ENCODE results near the gene MRPL36.
"Not testable (repeated sequence)": the region's sequence is repeated elsewhere in the genome, so short reads cannot be mapped to it uniquely, and the experiment has no call there.

The MRPL36 gene

GRCh38 chr5:1795506-1795905, 4.1 kb downstream of the MRPL36 start:
- no peak for DNase-seq

GRCh38 chr5:1794901-1795290, 4.7 kb downstream of the MRPL36 start:
- DNase-seq = no peak

- DNase-seq = no peak
Observed at GRCh38 chr5:1793966-1794900, 5.4 kb downstream of the MRPL36 start.

- peak in 1 of 2 experiments; percentile 42 for DNase-seq
Observed at GRCh38 chr5:1793301-1793740, 6.3 kb downstream of the MRPL36 start.

GRCh38 chr5:1792842-1793266, 6.8 kb downstream of the MRPL36 start:
- DNase-seq = peak; percentile 51 to 73

GRCh38 chr5:1791176-1791575, 8.5 kb downstream of the MRPL36 start:
- no peak for DNase-seq

GRCh38 chr5:1789834-1790471, 9.7 kb downstream of the MRPL36 start:
- no peak for DNase-seq

- not testable (repeated sequence) for DNase-seq
Observed at GRCh38 chr5:1789438-1789833, 10.2 kb downstream of the MRPL36 start.

- no peak for DNase-seq
Observed at GRCh38 chr5:1788828-1789227, 10.8 kb downstream of the MRPL36 start.

- DNase-seq = no peak
Observed at GRCh38 chr5:1788200-1788599, 11.4 kb downstream of the MRPL36 start.

GRCh38 chr5:1787472-1788047, 12.1 kb downstream of the MRPL36 start:
- no peak for DNase-seq

- DNase-seq = no peak
Observed at GRCh38 chr5:1786621-1787471, 12.8 kb downstream of the MRPL36 start.

- no peak for DNase-seq
Observed at GRCh38 chr5:1785984-1786383, 13.7 kb downstream of the MRPL36 start.

- DNase-seq = no peak
Observed at GRCh38 chr5:1785062-1785461, 14.6 kb downstream of the MRPL36 start.

- no peak for DNase-seq
Observed at GRCh38 chr5:1784197-1785050, 15.2 kb downstream of the MRPL36 start.

- DNase-seq = no peak
Observed at GRCh38 chr5:1783216-1783554, 16.5 kb downstream of the MRPL36 start.

- no peak for DNase-seq
Observed at GRCh38 chr5:1782385-1783215, 17.0 kb downstream of the MRPL36 start.

- DNase-seq = no peak
Observed at GRCh38 chr5:1781726-1782384, 17.8 kb downstream of the MRPL36 start.

- no peak for DNase-seq
Observed at GRCh38 chr5:1781107-1781506, 18.5 kb downstream of the MRPL36 start.

- DNase-seq = no peak
Observed at GRCh38 chr5:1780614-1780930, 19.1 kb downstream of the MRPL36 start.

All from stimulated activated CD4-positive, alpha-beta T cell treated with anti-CD3 and anti-CD28 coated beads, Interleukin-4, amount 100 ng/mL, for 4 hours (primary cell).